Tibial artery (tissue), 4 donors: Measurements from ENCODE around the gene PRDM16.
A peak's percentile ranks its signal among the peaks of the same experiment; 100 is the strongest.

Experiments used
- DNase-seq, 2 donors: peaks; one replicate each; pipeline ENCODE4 v3.0.0-alpha.2; 2019
- H3K27ac ChIP-seq, 2 donors: fragments of 200-600 bp; sonication (generic) in 1 of 2; 1 replicate in 1 of 2; 2 replicates in 1 of 2; pipeline ENCODE4 v1.5.1; 2018 to 2019; ENCODE audit warnings: mild to moderate bottlenecking in 1 of 2
- H3K27me3 ChIP-seq, 2 donors: fragments of 200-600 bp; sonication (generic) in 1 of 2; one replicate each; pipeline versions ENCODE4 v1.5.1 to v1.6.0; 2016 to 2019
- H3K36me3 ChIP-seq, 3 donors: fragments of 200-600 bp; sonication (generic) in 2 of 3; one replicate each; pipeline ENCODE4 v1.5.1; 2016 to 2019; ENCODE audit warnings: mild to moderate bottlenecking in 2 of 3
- H3K4me1 ChIP-seq, 4 donors: fragments of 200-600 bp; sonication (generic) in 2 of 4; 1 replicate in 3 of 4; 2 replicates in 1 of 4; pipeline ENCODE4 v1.5.1; 2016 to 2019
- H3K4me3 ChIP-seq, 2 donors: fragments of 200-600 bp; sonication (generic) in 1 of 2; 1 replicate in 1 of 2; 2 replicates in 1 of 2; pipeline ENCODE4 v1.5.1; 2018 to 2019; ENCODE audit warnings: mild to moderate bottlenecking in 2 of 2
- H3K9me3 ChIP-seq, 3 donors: fragments of 200-600 bp; sonication (generic) in 1 of 3; one replicate each; pipeline ENCODE4 v1.5.1; 2016 to 2019
- CTCF ChIP-seq, 2 experiments: fragments of 200-600 bp in 1 of 2; fragments of 450-650 bp in 1 of 2; IDR thresholded peaks; one replicate each; pipeline ENCODE4 v1.5.1; 2017 to 2019; ENCODE audit warnings: antibody characterized with exemption in 2 of 2, mild to moderate bottlenecking in 1 of 2, moderate library complexity in 1 of 2
- intact Hi-C: fragments of 100-400 bp; cut with DNase I; formaldehyde crosslinking; loops from one replicate; pipeline ENCODE4 v1.15.0; 2023; ENCODE audit warnings: low total_unique reads

The PRDM16 gene

GRCh38 chr1:3167255-3167654 lies 98.3 kb downstream of the PRDM16 start:
- Histone ChIP-seq H3K4me3 (no peak overlapping the region), H3K4me1 (peaks cover 6 to 67% (median 49%) of the 10 kb centered on the region in 4 donors), H3K36me3 (no peaks in the 10 kb centered on the region), H3K27me3 (no peaks in the 10 kb centered on the region), H3K9me3 (no peaks in the 10 kb centered on the region), H3K27ac (peak overlapping the region in 1 of 2 donors; percentile 42)
- intact Hi-C loops: no loop called here
- no peak for TF ChIP-seq CTCF (IDR thresholded peaks at IDR 0.05)
- DNase-seq: no peak

GRCh38 chr1:3168678-3169077 lies 99.7 kb downstream of the PRDM16 start:
- DNase-seq: no peak
- Histone ChIP-seq H3K4me1 (peaks cover 6 to 69% (median 60%) of the 10 kb centered on the region in 4 donors), H3K27me3 (no peaks in the 10 kb centered on the region), H3K9me3 (no peaks in the 10 kb centered on the region), H3K4me3 (no peak overlapping the region), H3K36me3 (no peaks in the 10 kb centered on the region), H3K27ac (peak overlapping the region; percentile 88)
- intact Hi-C loops: no loop called here
- no peak for TF ChIP-seq CTCF (IDR thresholded peaks at IDR 0.05)

- peak overlapping the region in 1 of 2 donors; percentile 0 for H3K4me3 ChIP-seq
Observed at GRCh38 chr1:3169665-3170356, 100.8 kb downstream of the PRDM16 start.

GRCh38 chr1:3170561-3171453 lies 101.8 kb downstream of the PRDM16 start:
- intact Hi-C loops: loop anchor here (1.0 to 5.0 kb wide), 3 partner anchors 44 to 99 kb away; no protein-coding TSS in a partner anchor
- peak; percentile 84 to 97 for DNase-seq
- no peak for TF ChIP-seq CTCF (IDR thresholded peaks at IDR 0.05)
- no peaks in the 10 kb centered on the region for H3K36me3 ChIP-seq
- H3K4me3 ChIP-seq: peak overlapping the region; percentile 41 to 52
- peaks cover 6 to 81% (median 73%) of the 10 kb centered on the region in 4 donors for H3K4me1 ChIP-seq
- no peaks in the 10 kb centered on the region for H3K9me3 ChIP-seq
- H3K27me3 ChIP-seq: no peaks in the 10 kb centered on the region
- H3K27ac ChIP-seq: peak overlapping the region; percentile 88

More at GRCh38 chr1:3169665-3170356, 100.8 kb downstream of the PRDM16 start:
- H3K9me3 ChIP-seq: no peaks in the 10 kb centered on the region
- no peak for TF ChIP-seq CTCF (IDR thresholded peaks at IDR 0.05)
- no peaks in the 10 kb centered on the region for H3K27me3 ChIP-seq
- H3K36me3 ChIP-seq: no peaks in the 10 kb centered on the region
- intact Hi-C loops: loop anchor here (1.0 to 5.0 kb wide), 3 partner anchors 43 to 98 kb away; no protein-coding TSS in a partner anchor
- no peak for DNase-seq
- H3K4me1 ChIP-seq: peaks cover 6 to 75% (median 67%) of the 10 kb centered on the region in 4 donors
- peak overlapping the region; percentile 88 for H3K27ac ChIP-seq

GRCh38 chr1:3171761-3172160 lies 102.8 kb downstream of the PRDM16 start:
- H3K27ac ChIP-seq: peak overlapping the region; percentile 88
- no peak for TF ChIP-seq CTCF (IDR thresholded peaks at IDR 0.05)
- no peaks in the 10 kb centered on the region for H3K27me3 ChIP-seq
- intact Hi-C loops: loop anchor here (5.0 kb wide), 2 partner anchors 44 to 99 kb away; no protein-coding TSS in a partner anchor
- peak overlapping the region in 1 of 2 donors; percentile 52 for H3K4me3 ChIP-seq
- H3K36me3 ChIP-seq: no peaks in the 10 kb centered on the region
- H3K9me3 ChIP-seq: no peaks in the 10 kb centered on the region
- DNase-seq: no peak
- H3K4me1 ChIP-seq: peaks cover 6 to 80% (median 73%) of the 10 kb centered on the region in 4 donors
